ENCODE measurements around the gene KRTAP3-2. TPM values are rescaled to one million over a fixed set of nuclear protein-coding genes. Genes with fewer than 3 reads are reported as not detected.

Gene KRTAP3-2
- total and polyA plus RNA-seq, 10 donors = not detected

GRCh38 chr17:40986920-40987319, 12.8 kb downstream of the KRTAP3-2 start:
- no peaks in the 10 kb centered on the region for H3K36me3 ChIP-seq
- 53 to 71% (median 63%) methylated on average over 8 of the region's 8 CpGs for WGBS, 5 donors
- DNase-seq = no peak
- intact Hi-C loops (cut with DNase I; ENCODE audit: low total_unique reads) = no loop called here
- H3K27ac ChIP-seq = no peak overlapping the region
- TF ChIP-seq POLR2A (IDR thresholded peaks at IDR 0.05) = no peak
- TF ChIP-seq POLR2AphosphoS5 (IDR thresholded peaks at IDR 0.05) = no peak
- TF ChIP-seq, protein P1, sequence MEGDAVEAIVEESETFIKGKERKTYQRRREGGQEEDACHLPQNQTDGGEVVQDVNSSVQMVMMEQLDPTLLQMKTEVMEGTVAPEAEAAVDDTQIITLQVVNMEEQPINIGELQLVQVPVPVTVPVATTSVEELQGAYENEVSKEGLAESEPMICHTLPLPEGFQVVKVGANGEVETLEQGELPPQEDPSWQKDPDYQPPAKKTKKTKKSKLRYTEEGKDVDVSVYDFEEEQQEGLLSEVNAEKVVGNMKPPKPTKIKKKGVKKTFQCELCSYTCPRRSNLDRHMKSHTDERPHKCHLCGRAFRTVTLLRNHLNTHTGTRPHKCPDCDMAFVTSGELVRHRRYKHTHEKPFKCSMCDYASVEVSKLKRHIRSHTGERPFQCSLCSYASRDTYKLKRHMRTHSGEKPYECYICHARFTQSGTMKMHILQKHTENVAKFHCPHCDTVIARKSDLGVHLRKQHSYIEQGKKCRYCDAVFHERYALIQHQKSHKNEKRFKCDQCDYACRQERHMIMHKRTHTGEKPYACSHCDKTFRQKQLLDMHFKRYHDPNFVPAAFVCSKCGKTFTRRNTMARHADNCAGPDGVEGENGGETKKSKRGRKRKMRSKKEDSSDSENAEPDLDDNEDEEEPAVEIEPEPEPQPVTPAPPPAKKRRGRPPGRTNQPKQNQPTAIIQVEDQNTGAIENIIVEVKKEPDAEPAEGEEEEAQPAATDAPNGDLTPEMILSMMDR (IDR thresholded peaks at IDR 0.05 in 8 of 11, conservative IDR thresholded peaks at IDR 0.05 in 3 of 11) = no peak
- H3K9me3 ChIP-seq = peaks cover 0 to 3% (median 0%) of the 10 kb centered on the region in 8 donors
- peaks cover 0 to 26% (median 0%) of the 10 kb centered on the region in 7 donors for H3K27me3 ChIP-seq (replicated peaks in 1 of 7)
- peaks cover 0 to 6% (median 0%) of the 10 kb centered on the region in 6 donors for H3K4me1 ChIP-seq
- no peak overlapping the region for H3K4me3 ChIP-seq

DNA sequence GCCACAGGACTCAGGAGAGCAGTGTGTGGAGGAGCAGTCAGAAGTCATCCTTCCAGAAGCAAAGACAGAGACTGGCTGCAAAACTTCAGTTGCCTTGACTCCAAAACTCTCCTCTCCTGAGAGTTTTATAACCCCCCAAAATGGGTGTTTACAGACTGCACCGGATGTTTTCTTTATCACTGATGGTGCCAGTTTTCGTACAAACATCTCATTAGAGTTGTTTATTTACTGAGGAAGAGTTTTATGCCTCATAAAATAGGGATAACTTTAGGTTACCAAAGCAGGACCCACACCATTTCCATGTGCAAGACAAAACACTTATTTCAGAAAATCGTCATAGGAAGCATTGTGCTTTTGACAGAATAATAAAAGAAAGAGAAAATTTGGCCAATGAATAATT, 15.5 kb downstream of the KRTAP3-2 start, which contains the start of gene KRT40:
TSS of gene KRT40 (minus strand) at position 101 of the 400 bp plus-strand sequence. CDS start at position 48, 53 bp downstream.
- no peak for TF ChIP-seq POLR2AphosphoS5 (IDR thresholded peaks at IDR 0.05)
- TF ChIP-seq, protein P1 (IDR thresholded peaks at IDR 0.05 in 8 of 11, conservative IDR thresholded peaks at IDR 0.05 in 3 of 11) = no peak
- no peak for TF ChIP-seq POLR2A (IDR thresholded peaks at IDR 0.05)
- 42 to 64% (median 56%) methylated on average over 3 of the region's 3 CpGs for WGBS, 5 donors
- H3K9me3 ChIP-seq = no peaks in the 10 kb centered on the region
- peaks cover 0 to 17% (median 0%) of the 10 kb centered on the region in 7 donors for H3K27me3 ChIP-seq (replicated peaks in 1 of 7)
- H3K4me3 ChIP-seq = no peak within 1 kb of the TSS
- H3K27ac ChIP-seq = no peak within 1 kb of the TSS
- intact Hi-C loops (cut with DNase I; ENCODE audit: low total_unique reads) = no loop called here
- no peaks in the 10 kb centered on the region for H3K36me3 ChIP-seq
- peaks cover 0 to 6% (median 0%) of the 10 kb centered on the region in 6 donors for H3K4me1 ChIP-seq
- DNase-seq = no peak

DNA sequence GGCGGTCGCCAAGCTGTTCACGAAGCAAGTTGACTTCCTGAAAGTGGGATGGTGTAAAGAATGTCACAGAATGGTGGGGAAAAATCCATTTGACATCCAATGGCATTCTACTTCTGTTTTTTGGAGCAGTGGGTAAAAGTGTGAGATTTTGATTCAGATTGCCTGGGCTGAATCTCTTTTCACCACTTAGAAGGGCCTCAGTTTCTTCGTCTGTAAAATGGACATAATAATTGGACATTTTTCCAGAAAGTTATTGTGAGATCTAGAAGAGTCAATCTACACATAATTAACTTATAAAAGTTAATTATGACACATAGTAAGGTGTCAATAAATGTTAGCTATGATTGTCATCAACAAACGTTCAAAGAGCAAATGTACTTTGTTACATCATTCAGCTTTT, 18.6 kb downstream of the KRTAP3-2 start:
- no peaks in the 10 kb centered on the region for H3K4me1 ChIP-seq
- no peaks in the 10 kb centered on the region for H3K36me3 ChIP-seq
- TF ChIP-seq POLR2AphosphoS5 (IDR thresholded peaks at IDR 0.05) (no peak), POLR2A (IDR thresholded peaks at IDR 0.05) (no peak)
- TF ChIP-seq, protein P1 (IDR thresholded peaks at IDR 0.05 in 8 of 11, conservative IDR thresholded peaks at IDR 0.05 in 3 of 11) = no peak
- H3K27me3 ChIP-seq (replicated peaks in 1 of 7) = peaks cover 0 to 27% (median 0%) of the 10 kb centered on the region in 7 donors
- intact Hi-C loops (cut with DNase I; ENCODE audit: low total_unique reads) = no loop called here
- no peak overlapping the region for H3K4me3 ChIP-seq
- H3K9me3 ChIP-seq = no peaks in the 10 kb centered on the region
- 56 to 70% (median 63%) methylated on average over 5 of the region's 5 CpGs for WGBS, 5 donors
- DNase-seq = no peak
- no peak overlapping the region for H3K27ac ChIP-seq

- Histone ChIP-seq H3K27me3 (replicated peaks in 1 of 7) (peaks cover 0 to 29% (median 0%) of the 10 kb centered on the region in 7 donors), H3K27ac (no peak overlapping the region), H3K4me1 (no peaks in the 10 kb centered on the region), H3K9me3 (no peaks in the 10 kb centered on the region), H3K36me3 (no peaks in the 10 kb centered on the region), H3K4me3 (no peak overlapping the region)
- intact Hi-C loops (cut with DNase I; ENCODE audit: low total_unique reads) = no loop called here
- TF ChIP-seq POLR2A (IDR thresholded peaks at IDR 0.05) = no peak
- TF ChIP-seq, protein P1 (IDR thresholded peaks at IDR 0.05 in 8 of 11, conservative IDR thresholded peaks at IDR 0.05 in 3 of 11) = no peak
- no peak for TF ChIP-seq POLR2AphosphoS5 (IDR thresholded peaks at IDR 0.05)
- no peak for DNase-seq
- 61 to 78% (median 62%) methylated on average over 8 of the region's 8 CpGs for WGBS, 5 donors
Measured at GRCh38 chr17:40980596-40980995, 19.1 kb downstream of the KRTAP3-2 start.
